Breast epithelium (tissue), 4 donors: Measurements from ENCODE around the gene AURKA. TPM values are rescaled to one million over a fixed set of nuclear protein-coding genes. Genes with fewer than 3 reads are reported as not detected.
"Not testable (repeated sequence)": the region's sequence is repeated elsewhere in the genome, so short reads cannot be mapped to it uniquely, and the experiment has no call there.

ENCODE experiments used
- DNase-seq, 2 donors: peaks; one replicate each; pipeline ENCODE4 v3.0.0-alpha.2; 2019; ENCODE audit warnings: low spot score in 2 of 2
- H3K27ac ChIP-seq, 2 donors: fragments of 200-600 bp; sonication (generic) in 1 of 2; one replicate each; pipeline ENCODE4 v1.5.1; 2016 to 2019; ENCODE audit warnings: mild to moderate bottlenecking in 1 of 2
- H3K27me3 ChIP-seq, 2 donors: fragments of 200-600 bp; sonication (generic) in 1 of 2; one replicate each; pipeline versions ENCODE4 v1.5.1 to v1.6.0; 2017 to 2019; ENCODE audit warnings: control low read depth in 1 of 2, mild to moderate bottlenecking in 1 of 2
- H3K36me3 ChIP-seq: fragments of 200-600 bp; one replicate; pipeline ENCODE4 v1.5.1; 2019
- H3K4me1 ChIP-seq, 2 donors: fragments of 200-600 bp; sonication (generic); one replicate each; pipeline ENCODE4 v1.5.1; 2016 to 2019; ENCODE audit warnings: control low read depth in 1 of 2
- H3K4me3 ChIP-seq, 3 donors: fragments of 200-600 bp; sonication (generic); 1 replicate in 2 of 3; 2 replicates in 1 of 3; pipeline ENCODE4 v1.5.1; 2016 to 2019; ENCODE audit warnings: mild to moderate bottlenecking in 3 of 3, moderate library complexity in 2 of 3
- H3K9me3 ChIP-seq, 2 donors: fragments of 200-600 bp; sonication (generic) in 1 of 2; one replicate each; pipeline ENCODE4 v1.5.1; 2016 to 2019; ENCODE audit warnings: control low read depth in 1 of 2
- POLR2A ChIP-seq: fragments of 450-650 bp; IDR thresholded peaks from one replicate; pipeline ENCODE4 v1.6.1; 2016; ENCODE audit warnings: antibody characterized with exemption, mild to moderate bottlenecking, moderate library complexity
- POLR2AphosphoS5 ChIP-seq, 3 donors: sonication (generic); formaldehyde crosslinking; IDR thresholded peaks; one replicate each; pipeline ENCODE4 v1.6.1; 2017; ENCODE audit warnings: antibody characterized with exemption in 3 of 3
- intact Hi-C: fragments of 100-400 bp; cut with DNase I; formaldehyde crosslinking; loops from one replicate; pipeline ENCODE4 v1.15.1; 2023; ENCODE audit warnings: low total_unique reads
- total RNA-seq, 3 donors: library from RNA; depleted of rRNA; stranded (reverse); fragments of >200 nt; gene quantifications; one replicate each; pipeline ENCODE4 v1.1.0, GENCODE V29; 2016
- TF ChIP-seq, protein P1 (sequence below), 3 donors: fragments of 450-650 bp; IDR thresholded peaks; one replicate each; pipeline ENCODE4 v1.5.1; 2016 to 2017; ENCODE audit warnings: antibody characterized with exemption in 3 of 3, mild to moderate bottlenecking in 3 of 3, moderate library complexity in 3 of 3

AURKA gene
- total RNA-seq, 3 donors from 2014 or later: 0.98 to 2.2 (median 1.6) TPM

DNA sequence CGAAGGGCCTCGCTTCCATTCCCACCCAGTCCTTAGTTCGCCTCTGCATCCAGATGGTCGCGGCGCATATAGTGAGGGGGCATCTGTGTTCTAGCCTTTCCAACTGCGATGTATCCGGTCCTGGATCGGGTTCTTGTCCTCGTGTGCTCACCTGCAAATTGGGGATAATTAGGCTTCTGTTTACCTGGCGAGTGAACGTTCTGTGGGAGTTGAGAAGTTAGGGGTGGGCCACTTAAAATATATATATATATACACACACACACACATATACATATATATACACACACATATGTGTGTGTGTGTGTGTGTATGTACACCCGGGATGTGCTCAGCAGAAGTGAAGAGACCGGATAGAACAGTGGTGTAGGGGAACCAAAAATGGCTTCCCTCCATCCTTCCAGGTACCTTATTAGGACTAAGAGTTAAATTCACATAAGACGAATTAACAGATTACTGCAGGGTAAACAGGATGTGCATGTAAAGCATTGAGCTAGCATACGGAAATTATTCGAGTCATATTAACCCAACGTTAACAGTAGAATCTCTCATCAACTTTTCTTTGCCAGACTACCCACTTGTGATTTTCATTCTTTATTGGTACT, 967 bp upstream of the AURKA start:
- intact Hi-C loops: no loop called here
- TF ChIP-seq POLR2A (no peak), POLR2AphosphoS5 (IDR thresholded peaks at IDR 0.05) (no peak)
- TF ChIP-seq, protein P1, sequence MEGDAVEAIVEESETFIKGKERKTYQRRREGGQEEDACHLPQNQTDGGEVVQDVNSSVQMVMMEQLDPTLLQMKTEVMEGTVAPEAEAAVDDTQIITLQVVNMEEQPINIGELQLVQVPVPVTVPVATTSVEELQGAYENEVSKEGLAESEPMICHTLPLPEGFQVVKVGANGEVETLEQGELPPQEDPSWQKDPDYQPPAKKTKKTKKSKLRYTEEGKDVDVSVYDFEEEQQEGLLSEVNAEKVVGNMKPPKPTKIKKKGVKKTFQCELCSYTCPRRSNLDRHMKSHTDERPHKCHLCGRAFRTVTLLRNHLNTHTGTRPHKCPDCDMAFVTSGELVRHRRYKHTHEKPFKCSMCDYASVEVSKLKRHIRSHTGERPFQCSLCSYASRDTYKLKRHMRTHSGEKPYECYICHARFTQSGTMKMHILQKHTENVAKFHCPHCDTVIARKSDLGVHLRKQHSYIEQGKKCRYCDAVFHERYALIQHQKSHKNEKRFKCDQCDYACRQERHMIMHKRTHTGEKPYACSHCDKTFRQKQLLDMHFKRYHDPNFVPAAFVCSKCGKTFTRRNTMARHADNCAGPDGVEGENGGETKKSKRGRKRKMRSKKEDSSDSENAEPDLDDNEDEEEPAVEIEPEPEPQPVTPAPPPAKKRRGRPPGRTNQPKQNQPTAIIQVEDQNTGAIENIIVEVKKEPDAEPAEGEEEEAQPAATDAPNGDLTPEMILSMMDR (IDR thresholded peaks at IDR 0.05): no peak

DNA sequence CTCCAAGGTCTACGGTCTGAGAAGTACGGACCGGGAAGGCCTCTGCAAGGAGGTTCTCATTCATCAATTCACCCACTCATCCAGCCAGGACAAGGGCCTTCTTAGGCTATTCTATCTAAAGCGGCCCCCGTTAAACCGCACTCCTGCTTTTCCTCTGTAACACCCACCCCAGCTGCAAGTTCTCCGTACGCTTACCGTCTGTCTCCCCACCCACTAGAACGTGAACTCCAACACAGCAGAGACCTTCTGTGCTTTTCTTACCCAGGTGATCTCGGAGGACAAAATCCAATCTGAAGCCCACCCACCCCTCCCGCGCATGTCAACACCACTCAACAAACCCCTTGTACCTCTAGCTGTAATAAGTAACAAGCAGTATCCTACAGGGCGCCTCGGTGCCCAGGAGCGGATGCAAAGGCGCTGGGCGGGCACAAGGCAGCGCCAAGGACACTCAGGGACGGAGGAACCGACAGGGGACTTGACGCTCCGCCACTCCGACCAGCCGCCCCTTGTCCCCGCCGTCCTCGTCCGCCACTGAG, 351 bp downstream of the AURKA start:
- intact Hi-C loops: no loop called here
- Histone ChIP-seq H3K27me3 (no peaks in the 10 kb centered on the region), H3K36me3 (peaks cover under 1% of the 10 kb centered on the region), H3K9me3 (no peaks in the 10 kb centered on the region), H3K27ac (peak overlapping the region; percentile 90 to 96), H3K4me3 (peak overlapping the region; percentile 77 to 96 (median 85)), H3K4me1 (peaks cover 0 to 24% of the 10 kb centered on the region in 2 donors)
- no peak for DNase-seq
- TF ChIP-seq POLR2A (no peak), POLR2AphosphoS5 (IDR thresholded peaks at IDR 0.05) (no peak)
- TF ChIP-seq, protein P1 (IDR thresholded peaks at IDR 0.05): no peak

More for the DNA sequence above, 967 bp upstream of the AURKA start:
- peak overlapping the region; percentile 90 to 96 for H3K27ac ChIP-seq
- no peaks in the 10 kb centered on the region for H3K9me3 ChIP-seq
- H3K36me3 ChIP-seq: peaks cover 11% of the 10 kb centered on the region
- H3K27me3 ChIP-seq: no peaks in the 10 kb centered on the region
- DNase-seq: no peak
- peak overlapping the region; percentile 77 to 96 (median 85) for H3K4me3 ChIP-seq
- peaks cover 0 to 24% of the 10 kb centered on the region in 2 donors for H3K4me1 ChIP-seq

GRCh38 chr20:56391037-56391436, 978 bp downstream of the AURKA start:
- Histone ChIP-seq H3K9me3 (no peaks in the 10 kb centered on the region), H3K27me3 (no peaks in the 10 kb centered on the region), H3K36me3 (no peaks in the 10 kb centered on the region), H3K27ac (no peak overlapping the region), H3K4me1 (peaks cover 0 to 24% of the 10 kb centered on the region in 2 donors), H3K4me3 (peak overlapping the region; percentile 77 to 96 (median 85))
- TF ChIP-seq, protein P1 (IDR thresholded peaks at IDR 0.05): no peak
- TF ChIP-seq POLR2AphosphoS5 (IDR thresholded peaks at IDR 0.05): no peak
- TF ChIP-seq POLR2A: no peak
- intact Hi-C loops: no loop called here
- no peak for DNase-seq

DNA sequence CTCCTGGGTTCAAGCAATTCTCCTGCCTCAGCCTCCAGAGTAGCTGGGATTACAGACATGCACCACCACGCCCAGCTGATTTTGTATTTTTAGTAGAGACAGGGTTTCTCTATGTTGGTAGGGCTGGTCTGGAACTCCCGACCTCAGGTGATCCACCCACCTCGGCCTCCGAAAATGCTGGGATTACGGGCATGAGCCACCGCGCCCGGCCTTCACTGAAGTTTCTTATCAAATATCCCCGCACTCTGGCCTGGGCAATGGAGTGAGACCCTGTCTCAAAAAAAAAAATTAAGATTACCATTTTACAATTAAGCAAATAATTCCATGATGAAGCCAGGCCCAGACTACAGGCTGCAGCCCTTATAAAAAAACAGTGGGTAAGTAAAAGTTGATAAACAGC, 1.6 kb downstream of the AURKA start:
- H3K36me3 ChIP-seq, intact Hi-C loops, H3K27me3 ChIP-seq, DNase-seq, H3K4me3 ChIP-seq, H3K27ac ChIP-seq, H3K9me3 ChIP-seq: not testable (repeated sequence)
- peaks cover 0 to 24% of the 10 kb centered on the region in 2 donors for H3K4me1 ChIP-seq

- Histone ChIP-seq H3K36me3 (no peaks in the 10 kb centered on the region), H3K9me3 (no peaks in the 10 kb centered on the region), H3K27ac (no peak overlapping the region), H3K27me3 (no peaks in the 10 kb centered on the region), H3K4me3 (no peak overlapping the region), H3K4me1 (peaks cover 0 to 21% of the 10 kb centered on the region in 2 donors)
- DNase-seq: no peak
- TF ChIP-seq POLR2AphosphoS5 (IDR thresholded peaks at IDR 0.05) (no peak), POLR2A (no peak)
- TF ChIP-seq, protein P1 (IDR thresholded peaks at IDR 0.05): no peak
- intact Hi-C loops: no loop called here
These were observed 2.2 kb downstream of the AURKA start for GRCh38 chr20:56389807-56390206.
